HepG2 (cell line): ENCODE results near the gene RIPK3. TPM values are rescaled to one million over a fixed set of nuclear protein-coding genes. Genes with fewer than 3 reads are reported as not detected.

Source experiments
- CREB1 ChIP-seq, 2 experiments: fragments of 450-650 bp in 1 of 2; IDR thresholded peaks; 2 replicates each; pipeline ENCODE4 v1.6.1; 2016 to 2017; ENCODE audit warnings: control low read depth in 1 of 2, mild to moderate bottlenecking in 1 of 2, missing compliant biosample characterization in 1 of 2, missing genetic modification characterization in 1 of 2
- ERF ChIP-seq: IDR thresholded peaks from 2 replicates; pipeline ENCODE4 v1.6.1; 2018; ENCODE audit warnings: missing biosample characterization, missing genetic modification reagents
- GATAD2A ChIP-seq: IDR thresholded peaks from 2 replicates; pipeline ENCODE4 v1.6.1; 2016
- GMEB1 ChIP-seq: sonication (generic); formaldehyde crosslinking; IDR thresholded peaks from 2 replicates; pipeline ENCODE4 v1.5.1; 2020; ENCODE audit warnings: missing genetic modification reagents, mild to moderate bottlenecking, borderline replicate concordance
- MED8 ChIP-seq: sonication (generic); formaldehyde crosslinking; IDR thresholded peaks from 2 replicates; pipeline ENCODE4 v1.8.1; 2023; ENCODE audit warnings: mild to moderate bottlenecking, missing genetic modification reagents; ENCODE audit not compliant: insufficient replicate concordance
- MEIS1 ChIP-seq: sonication (generic); formaldehyde crosslinking; IDR thresholded peaks from 2 replicates; pipeline ENCODE4 v1.9.0; 2021; ENCODE audit warnings: mild to moderate bottlenecking, missing genetic modification reagents, moderate library complexity, borderline replicate concordance
- NCOA2 ChIP-seq: sonication (generic); formaldehyde crosslinking; IDR thresholded peaks from 2 replicates; pipeline ENCODE4 v1.8.0; 2022; ENCODE audit warnings: inconsistent platforms
- NCOR1 ChIP-seq: fragments of 200-600 bp; sonication (generic); IDR thresholded peaks from 2 replicates; pipeline ENCODE4 v1.7.0; 2017; ENCODE audit warnings: antibody characterized with exemption, low read length, borderline replicate concordance
- PHF5A ChIP-seq: IDR thresholded peaks from one replicate; pipeline ENCODE4 v1.6.1; 2018; ENCODE audit warnings: low read depth, missing genetic modification reagents; ENCODE audit not compliant: unreplicated experiment
- REST ChIP-seq, 2 experiments: IDR thresholded peaks; 2 replicates each; pipeline ENCODE4 v1.6.1; 2011 to 2012; ENCODE audit warnings: low read length in 2 of 2, borderline replicate concordance in 1 of 2, low read depth in 1 of 2, mild to moderate bottlenecking in 1 of 2, moderate library complexity in 1 of 2
- STAT5B ChIP-seq: sonication (generic); formaldehyde crosslinking; IDR thresholded peaks from 2 replicates; pipeline ENCODE4 v1.4.0; 2020; ENCODE audit warnings: missing genetic modification reagents
- ZNF281 ChIP-seq: sonication (generic); formaldehyde crosslinking; IDR thresholded peaks from 2 replicates; pipeline ENCODE4 v1.4.0; 2020; ENCODE audit warnings: missing genetic modification reagents, borderline replicate concordance
- ZNF569 ChIP-seq: sonication (generic); formaldehyde crosslinking; IDR thresholded peaks from 2 replicates; pipeline ENCODE4 v1.5.0; 2020; ENCODE audit warnings: mild to moderate bottlenecking, missing genetic modification reagents, moderate library complexity, borderline replicate concordance
- ZNF609 ChIP-seq: sonication (generic); formaldehyde crosslinking; IDR thresholded peaks from 2 replicates; pipeline ENCODE4 v1.4.0; 2020; ENCODE audit warnings: mild to moderate bottlenecking, missing genetic modification reagents, borderline replicate concordance
- polyA plus RNA-seq, 8 experiments: library from polyadenylated mRNA; depleted of rRNA in 3 of 8; stranded (reverse) in 7 of 8; unstranded in 1 of 8; fragments of >200 nt; fragmentation: Illumina TruSeq in 4 of 8; extraction: Trizol in 4 of 8; gene quantifications; 2 replicates each; pipeline versions ENCODE4 v1.2.1 to v1.2.3, GENCODE V29; 2011 to 2016; ENCODE audit warnings: low read depth in 4 of 8, missing spikeins in 1 of 8, mixed read lengths in 1 of 8; ENCODE audit not compliant: insufficient read depth in 1 of 8
- total RNA-seq, 5 experiments: library from RNA; depleted of rRNA; stranded (reverse); fragments of >200 nt; fragmentation: Illumina TruSeq; extraction: Trizol; gene quantifications; 2 replicates each; pipeline ENCODE4 v1.2.3, GENCODE V29; 2016; ENCODE audit warnings: low read depth in 1 of 5

The RIPK3 gene
- total and polyA plus RNA-seq, 2 of the 13 experiments (the other 11 are each of a cell fraction or from before 2014, with no cell fraction given): not detected

- TF ChIP-seq ZNF281 (CRISPR knock-in tag) (peak; percentile 73), PHF5A (CRISPR knock-in tag) (peak; percentile 78), GMEB1 (CRISPR knock-in tag) (peak; percentile 73), ZNF609 (peak; percentile 81), GATAD2A (CRISPR knock-in tag) (no peak), NCOA2 (peak; percentile 59; the same call in 1 of the 2 replicates), MED8 (peak; percentile 82), STAT5B (CRISPR knock-in tag) (peak; percentile 83), ZNF569 (CRISPR knock-in tag) (no peak), ERF (peak; percentile 99), MEIS1 (no peak; the same call in 1 of the 2 replicates), CREB1 (IDR thresholded peaks at IDR 0.05) (0 out of 2 replicates have a peak, but pooled peaks have one; percentile 14), CREB1 (CRISPR knock-in tag; IDR thresholded peaks at IDR 0.05) (no peak), NCOR1 (no peak), REST (IDR thresholded peaks at IDR 0.05; ENCODE audit: borderline replicate concordance in 1 of 2, low read depth in 1 of 2, low read length in 2 of 2) (no peak)
These were observed 23.8 kb downstream of the RIPK3 start (continued) for GRCh38 chr14:24315807-24316596.
